Right lobe of liver (tissue), 4 donors: Measurements from ENCODE around the gene CPXM2.

ENCODE experiments used
- CTCF ChIP-seq, 4 donors: fragments of 200-600 bp in 3 of 4; fragments of 450-650 bp in 1 of 4; IDR thresholded peaks; one replicate each; pipeline versions ENCODE4 v1.5.1 to v1.8.0; 2016 to 2022; ENCODE audit warnings: antibody characterized with exemption in 4 of 4, mild to moderate bottlenecking in 2 of 4
- POLR2A ChIP-seq: fragments of 450-650 bp; IDR thresholded peaks from one replicate; pipeline ENCODE4 v1.6.1; 2017; ENCODE audit warnings: antibody characterized with exemption, mild to moderate bottlenecking
- donor health status: DM: no; HTN: no; CAD: no.
- donor health status: DM: no; HTN: no; CAD: no.
- donor health status: DM: no; HTN: yes; CAD: no.

- no peak for TF ChIP-seq CTCF (IDR thresholded peaks at IDR 0.05)
- TF ChIP-seq POLR2A = no peak
Observed at GRCh38 chr10:123781324-123781900, 110.2 kb downstream of the CPXM2 start.
